Mesothelial cell of epicardium (in vitro differentiated cells): ENCODE results near the gene WWOX. TPM values are rescaled to one million over a fixed set of nuclear protein-coding genes. Genes with fewer than 3 reads are reported as not detected.

ENCODE experiments used
- DNase-seq, 2 experiments: peaks; one replicate each; pipeline ENCODE4 v3.0.0; 2021; ENCODE audit warnings: low spot score in 2 of 2; ENCODE audit not compliant: unreplicated experiment in 2 of 2
- H3K27ac Mint-ChIP-seq: 2 replicates; pipeline ENCODE4 v1.8.0; 2021; ENCODE audit warnings: mixed read lengths
- H3K27me3 Mint-ChIP-seq: 2 replicates; pipeline ENCODE4 v1.8.0; 2021; ENCODE audit warnings: low read depth, mixed read lengths
- H3K36me3 Mint-ChIP-seq: 2 replicates; pipeline ENCODE4 v1.8.0; 2021; ENCODE audit warnings: mixed read lengths
- H3K4me1 Mint-ChIP-seq: 2 replicates; pipeline ENCODE4 v1.8.0; 2021; ENCODE audit warnings: mixed read lengths
- H3K4me3 Mint-ChIP-seq: 2 replicates; pipeline ENCODE4 v1.8.0; 2021; ENCODE audit warnings: mild to moderate bottlenecking, moderate library complexity, mixed read lengths
- H3K9me3 Mint-ChIP-seq: 2 replicates; pipeline ENCODE4 v1.8.0; 2021; ENCODE audit warnings: mixed read lengths
- total RNA-seq: library from RNA; stranded (reverse); gene quantifications from 3 replicates; pipeline ENCODE4 v1.2.1, GENCODE V29; 2021
- TF ChIP-seq, protein P1 (sequence below): fragments of 200-600 bp; sonication (generic); IDR thresholded peaks from one replicate; pipeline ENCODE4 v1.5.0; 2021; ENCODE audit warnings: antibody characterized with exemption; ENCODE audit not compliant: unreplicated experiment

WWOX gene
- total RNA-seq, 1 donor from 2014 or later, result 29.7 TPM

GRCh38 chr16:79210607-79211006 is 1111.2 kb downstream of the WWOX start:
- no peak overlapping the region for H3K27ac Mint-ChIP-seq
- peaks cover 9% of the 10 kb centered on the region for H3K9me3 Mint-ChIP-seq
- peaks cover 3% of the 10 kb centered on the region for H3K36me3 Mint-ChIP-seq
- DNase-seq, result no peak
- H3K27me3 Mint-ChIP-seq, result peaks cover 1% of the 10 kb centered on the region
- no peaks in the 10 kb centered on the region for H3K4me1 Mint-ChIP-seq
- H3K4me3 Mint-ChIP-seq, result no peak overlapping the region
- TF ChIP-seq, protein P1, sequence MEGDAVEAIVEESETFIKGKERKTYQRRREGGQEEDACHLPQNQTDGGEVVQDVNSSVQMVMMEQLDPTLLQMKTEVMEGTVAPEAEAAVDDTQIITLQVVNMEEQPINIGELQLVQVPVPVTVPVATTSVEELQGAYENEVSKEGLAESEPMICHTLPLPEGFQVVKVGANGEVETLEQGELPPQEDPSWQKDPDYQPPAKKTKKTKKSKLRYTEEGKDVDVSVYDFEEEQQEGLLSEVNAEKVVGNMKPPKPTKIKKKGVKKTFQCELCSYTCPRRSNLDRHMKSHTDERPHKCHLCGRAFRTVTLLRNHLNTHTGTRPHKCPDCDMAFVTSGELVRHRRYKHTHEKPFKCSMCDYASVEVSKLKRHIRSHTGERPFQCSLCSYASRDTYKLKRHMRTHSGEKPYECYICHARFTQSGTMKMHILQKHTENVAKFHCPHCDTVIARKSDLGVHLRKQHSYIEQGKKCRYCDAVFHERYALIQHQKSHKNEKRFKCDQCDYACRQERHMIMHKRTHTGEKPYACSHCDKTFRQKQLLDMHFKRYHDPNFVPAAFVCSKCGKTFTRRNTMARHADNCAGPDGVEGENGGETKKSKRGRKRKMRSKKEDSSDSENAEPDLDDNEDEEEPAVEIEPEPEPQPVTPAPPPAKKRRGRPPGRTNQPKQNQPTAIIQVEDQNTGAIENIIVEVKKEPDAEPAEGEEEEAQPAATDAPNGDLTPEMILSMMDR, result no peak

DNA sequence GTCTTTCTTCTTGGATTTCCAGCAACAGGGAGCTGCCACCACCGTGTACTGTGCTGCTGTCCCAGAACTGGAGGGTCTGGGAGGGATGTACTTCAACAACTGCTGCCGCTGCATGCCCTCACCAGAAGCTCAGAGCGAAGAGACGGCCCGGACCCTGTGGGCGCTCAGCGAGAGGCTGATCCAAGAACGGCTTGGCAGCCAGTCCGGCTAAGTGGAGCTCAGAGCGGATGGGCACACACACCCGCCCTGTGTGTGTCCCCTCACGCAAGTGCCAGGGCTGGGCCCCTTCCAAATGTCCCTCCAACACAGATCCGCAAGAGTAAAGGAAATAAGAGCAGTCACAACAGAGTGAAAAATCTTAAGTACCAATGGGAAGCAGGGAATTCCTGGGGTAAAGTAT is 1112.1 kb downstream of the WWOX start:
- H3K36me3 Mint-ChIP-seq, result peaks cover 3% of the 10 kb centered on the region
- peaks cover 1% of the 10 kb centered on the region for H3K27me3 Mint-ChIP-seq
- no peak overlapping the region for H3K4me3 Mint-ChIP-seq
- H3K27ac Mint-ChIP-seq, result no peak overlapping the region
- H3K4me1 Mint-ChIP-seq, result no peaks in the 10 kb centered on the region
- no peak for DNase-seq
- H3K9me3 Mint-ChIP-seq, result peaks cover 9% of the 10 kb centered on the region
- TF ChIP-seq, protein P1, result no peak

DNA sequence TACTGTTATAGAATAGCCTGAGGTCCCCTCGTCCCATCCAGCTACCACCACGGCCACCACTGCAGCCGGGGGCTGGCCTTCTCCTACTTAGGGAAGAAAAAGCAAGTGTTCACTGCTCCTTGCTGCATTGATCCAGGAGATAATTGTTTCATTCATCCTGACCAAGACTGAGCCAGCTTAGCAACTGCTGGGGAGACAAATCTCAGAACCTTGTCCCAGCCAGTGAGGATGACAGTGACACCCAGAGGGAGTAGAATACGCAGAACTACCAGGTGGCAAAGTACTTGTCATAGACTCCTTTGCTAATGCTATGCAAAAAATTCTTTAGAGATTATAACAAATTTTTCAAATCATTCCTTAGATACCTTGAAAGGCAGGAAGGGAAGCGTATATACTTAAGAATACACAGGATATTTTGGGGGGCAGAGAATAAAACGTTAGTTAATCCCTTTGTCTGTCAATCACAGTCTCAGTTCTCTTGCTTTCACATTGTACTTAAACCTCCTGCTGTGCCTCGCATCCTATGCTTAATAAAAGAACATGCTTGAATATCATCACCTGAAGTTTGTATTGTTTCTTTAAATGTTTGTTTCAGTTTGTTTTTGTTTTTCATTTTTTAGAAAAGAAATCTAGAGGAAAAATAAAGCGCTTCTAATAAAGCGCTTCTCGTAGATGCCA is 1112.8 kb downstream of the WWOX start:
- Mint-ChIP-seq H3K27ac (no peak overlapping the region), H3K36me3 (peaks cover 3% of the 10 kb centered on the region), H3K27me3 (peaks cover 1% of the 10 kb centered on the region), H3K9me3 (peaks cover 9% of the 10 kb centered on the region), H3K4me1 (no peaks in the 10 kb centered on the region), H3K4me3 (no peak overlapping the region)
- TF ChIP-seq, protein P1, result no peak
- DNase-seq, result no peak

- Mint-ChIP-seq H3K27me3 (peaks cover 1% of the 10 kb centered on the region), H3K4me3 (no peak overlapping the region), H3K27ac (no peak overlapping the region), H3K4me1 (no peaks in the 10 kb centered on the region), H3K36me3 (peaks cover 3% of the 10 kb centered on the region), H3K9me3 (peaks cover 9% of the 10 kb centered on the region)
- no peak for DNase-seq
- TF ChIP-seq, protein P1, result no peak
These were observed 1113.8 kb downstream of the WWOX start for GRCh38 chr16:79213214-79213613.

DNA sequence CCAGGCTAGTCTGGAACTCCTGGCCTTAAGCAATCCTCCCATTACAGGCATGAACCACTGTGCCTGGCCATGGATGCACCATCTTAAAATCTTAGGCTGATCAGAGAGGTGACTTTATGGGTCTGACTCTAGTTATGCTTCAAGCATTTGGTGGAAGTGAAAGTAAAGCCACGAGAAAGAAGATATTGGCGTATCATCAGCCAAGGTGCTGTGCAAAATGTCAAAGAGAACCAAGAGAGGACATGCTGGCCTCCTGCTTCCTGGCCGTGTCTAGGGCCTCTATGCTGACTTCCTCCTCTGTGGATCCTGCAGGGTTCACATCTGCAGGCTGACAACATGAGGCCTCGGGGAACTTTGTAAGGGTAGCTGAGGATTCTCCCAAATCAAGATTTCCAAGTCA is 1115.8 kb downstream of the WWOX start:
- Mint-ChIP-seq H3K27ac (no peak overlapping the region), H3K4me3 (no peak overlapping the region), H3K4me1 (no peaks in the 10 kb centered on the region), H3K36me3 (peaks cover 3% of the 10 kb centered on the region), H3K9me3 (peaks cover 9% of the 10 kb centered on the region), H3K27me3 (peaks cover 1% of the 10 kb centered on the region)
- DNase-seq, result no peak
- TF ChIP-seq, protein P1, result no peak
